Placental pericyte (primary cell): ENCODE results near the gene CCDC136. TPM values are rescaled to one million over a fixed set of nuclear protein-coding genes. Genes with fewer than 3 reads are reported as not detected.

Source experiments
- small RNA-seq: library from RNA; depleted of rRNA; stranded (forward); fragments of <200 nt; gene quantifications from one replicate; pipeline ENCODE3, GENCODE V24; 2012; ENCODE audit warnings: low replicate concordance
- total RNA-seq: library from RNA; depleted of rRNA; stranded (reverse); fragments of >200 nt; gene quantifications from 2 replicates; pipeline ENCODE4 v1.2.3, GENCODE V29; 2012

Gene CCDC136
- total RNA-seq: 4.9 and 6.3 TPM in 2 replicates

GRCh38 chr7:128791121-128791971 lies at the start of gene CCDC136:
CCDC136 (plus strand) TSS chr7:128791968; CDS start chr7:128792412, 444 bp downstream.

GRCh38 chr7:128775744-128776474 lies 15.9 kb upstream of the CCDC136 start, which contains the start of gene OPN1SW:
OPN1SW (minus strand) TSS chr7:128775794; CDS start chr7:128775781, 13 bp downstream.

GRCh38 chr7:128830231-128831177 lies 38.7 kb downstream of the CCDC136 start, which contains the start of gene FLNC:
FLNC (plus strand) TSS chr7:128830406; CDS start chr7:128830638, 232 bp downstream.

GRCh38 chr7:128862571-128863432 lies 71.0 kb downstream of the CCDC136 start, which contains the start of gene ATP6V1F:
ATP6V1F (plus strand) TSS chr7:128862856; CDS start chr7:128862905, 49 bp downstream.

Small RNAs within 50 kb of the gene (small RNA-seq; reads per million reads assigned to genes)
- gene RN7SL81P: 0.13 reads per million

Other genes starting within 250 kb of the CCDC136 start
- 0.88 and 1.0 TPM in 2 replicates for gene GARIN1A, start 119.7 kb upstream of the CCDC136 start, total RNA-seq
- 722 and 851 TPM in 2 replicates for gene CALU, start 52.6 kb upstream of the CCDC136 start, total RNA-seq
- gene OPN1SW, start 16.2 kb upstream of the CCDC136 start, total RNA-seq: not detected in 2 replicates
- 67.8 and 206 TPM in 2 replicates for gene FLNC, start 38.4 kb downstream of the CCDC136 start, total RNA-seq
- gene ATP6V1F, start 70.9 kb downstream of the CCDC136 start, total RNA-seq: 76.0 and 77.0 TPM in 2 replicates
- 0.14 and 0.44 TPM in 2 replicates for gene KCP, start 118.7 kb downstream of the CCDC136 start, total RNA-seq
- gene IRF5, start 146.0 kb downstream of the CCDC136 start, total RNA-seq: 0.44 TPM in 1 of 2 replicates, not detected in the other